WTC11 (cell line): ENCODE results near the gene OR2T3. TPM values are rescaled to one million over a fixed set of nuclear protein-coding genes. Genes with fewer than 3 reads are reported as not detected.
"Not testable (repeated sequence)": the region's sequence is repeated elsewhere in the genome, so short reads cannot be mapped to it uniquely, and the experiment has no call there.

Source experiments
- ATAC-seq: fragments of 200-7000 bp; cut with Tn5 transposase; 2 replicates; pipeline ENCODE4 v1.10.0; 2021; ENCODE audit warnings: mild to moderate bottlenecking, moderate library complexity
- CTCF ChIA-PET: fragments of 300-600 bp; sonication (Branson Sonifier 250); formaldehyde crosslinking; loops from one replicate; lab custom pipeline; 2021; ENCODE audit warnings: antibody characterized with exemption; lab: Charles Lee
- POLR2A ChIA-PET: fragments of 350-600 bp; sonication (Branson Sonifier 250); formaldehyde crosslinking; loops from one replicate; lab custom pipeline; 2021; ENCODE audit warnings: antibody characterized with exemption; lab: Charles Lee
- DNase-seq: peaks from one replicate; pipeline ENCODE4 v3.0.0; 2021; ENCODE audit warnings: low spot score
- H3K27ac Mint-ChIP-seq: 2 replicates; pipeline ENCODE4 v1.8.0; 2021; ENCODE audit warnings: mixed read lengths
- H3K27me3 Mint-ChIP-seq: 2 replicates; pipeline ENCODE4 v1.8.0; 2021; ENCODE audit warnings: low read depth, mild to moderate bottlenecking, moderate library complexity, mixed read lengths
- H3K36me3 Mint-ChIP-seq: 2 replicates; pipeline ENCODE4 v1.8.0; 2021; ENCODE audit warnings: mixed read lengths
- H3K4me1 Mint-ChIP-seq: 2 replicates; pipeline ENCODE4 v1.8.0; 2022; ENCODE audit warnings: mixed read lengths
- H3K4me3 Mint-ChIP-seq: 2 replicates; pipeline ENCODE4 v1.8.0; 2021; ENCODE audit warnings: mild to moderate bottlenecking, moderate library complexity, mixed read lengths
- H3K9me3 Mint-ChIP-seq: 2 replicates; pipeline ENCODE4 v1.8.0; 2021; ENCODE audit warnings: mixed read lengths
- CTCF ChIP-seq: fragments of 200-600 bp; IDR thresholded peaks from 2 replicates; pipeline ENCODE4 v1.8.0; 2022; ENCODE audit warnings: antibody characterized with exemption
- GABPB1 ChIP-seq: sonication (generic); formaldehyde crosslinking; IDR thresholded peaks from 2 replicates; pipeline ENCODE4 v1.8.1; 2023; ENCODE audit warnings: mild to moderate bottlenecking, missing genetic modification reagents
- total RNA-seq: library from RNA; stranded (reverse); gene quantifications from 3 replicates; pipeline ENCODE4 v1.2.3, GENCODE V29; 2021

Gene OR2T3
- total RNA-seq, 1 experiment from 2014 or later: not detected

GRCh38 chr1:248500305-248501035 lies 27.3 kb downstream of the OR2T3 start:
- ATAC-seq, POLR2A ChIA-PET, H3K4me3 Mint-ChIP-seq, H3K4me1 Mint-ChIP-seq, H3K27ac Mint-ChIP-seq, DNase-seq, CTCF ChIA-PET, H3K27me3 Mint-ChIP-seq, H3K36me3 Mint-ChIP-seq, H3K9me3 Mint-ChIP-seq: not testable (repeated sequence)

GRCh38 chr1:248507773-248508172 lies 34.6 kb downstream of the OR2T3 start, which contains the start of gene OR2G6:
Gene OR2G6, plus strand, starts transcription at chr1:248508073. Its CDS starts 13,574 bp downstream, at chr1:248521647.
- H3K4me1 Mint-ChIP-seq, H3K27ac Mint-ChIP-seq, DNase-seq, CTCF ChIA-PET, ATAC-seq, POLR2A ChIA-PET, H3K9me3 Mint-ChIP-seq, H3K27me3 Mint-ChIP-seq, H3K4me3 Mint-ChIP-seq, H3K36me3 Mint-ChIP-seq: not testable (repeated sequence)

- H3K4me3 Mint-ChIP-seq, DNase-seq, H3K9me3 Mint-ChIP-seq, POLR2A ChIA-PET, CTCF ChIA-PET, H3K27me3 Mint-ChIP-seq, ATAC-seq, H3K27ac Mint-ChIP-seq, H3K36me3 Mint-ChIP-seq, H3K4me1 Mint-ChIP-seq: not testable (repeated sequence)
Observed at GRCh38 chr1:248510217-248510616, 37.1 kb downstream of the OR2T3 start.

GRCh38 chr1:248521856-248522255 lies 48.7 kb downstream of the OR2T3 start:
- CTCF ChIA-PET: no interaction called here
- Mint-ChIP-seq H3K4me1 (no peaks in the 10 kb centered on the region), H3K36me3 (peaks cover 46% of the 10 kb centered on the region), H3K9me3 (peaks cover 62% of the 10 kb centered on the region), H3K4me3 (no peak overlapping the region), H3K27ac (no peak overlapping the region), H3K27me3 (peaks cover 3% of the 10 kb centered on the region; the same call in 1 of the 2 replicates)
- ATAC-seq (no peak), DNase-seq (no peak)
- TF ChIP-seq CTCF (no peak), GABPB1 (no peak)
- POLR2A ChIA-PET: no interaction called here

Other genes starting within 250 kb of the OR2T3 start
- not detected in 3 replicates for gene OR2M4, start 241.9 kb upstream of the OR2T3 start, total RNA-seq
- gene OR2T33, start 195.4 kb upstream of the OR2T3 start, total RNA-seq: not detected in 3 replicates
- gene OR2T12, start 169.9 kb upstream of the OR2T3 start, total RNA-seq: not detected in 3 replicates
- not detected in 3 replicates for gene OR2M7, start 148.8 kb upstream of the OR2T3 start, total RNA-seq
- gene OR14C36, start 124.6 kb upstream of the OR2T3 start, total RNA-seq: not detected in 3 replicates
- gene OR2T4, start 111.7 kb upstream of the OR2T3 start, total RNA-seq: not detected in 3 replicates
- gene OR2T6, start 97.6 kb upstream of the OR2T3 start, total RNA-seq: not detected in 3 replicates
- gene OR2T1, start 70.3 kb upstream of the OR2T3 start, total RNA-seq: not detected in 3 replicates
- not detected in 3 replicates for gene OR2T2, start 27.7 kb upstream of the OR2T3 start, total RNA-seq
- not detected in 3 replicates for gene OR2T5, start 15.2 kb downstream of the OR2T3 start, total RNA-seq
- gene OR2G6, start 34.7 kb downstream of the OR2T3 start, total RNA-seq: not detected in 3 replicates
- gene OR2T29, start 89.4 kb downstream of the OR2T3 start, total RNA-seq: not detected in 3 replicates
- gene OR2T34, start 101.4 kb downstream of the OR2T3 start, total RNA-seq: not detected in 3 replicates
- gene OR2T10, start 124.3 kb downstream of the OR2T3 start, total RNA-seq: not detected in 3 replicates
- gene OR2T11, start 161.7 kb downstream of the OR2T3 start, total RNA-seq: not detected in 3 replicates
- gene OR2T35, start 171.9 kb downstream of the OR2T3 start, total RNA-seq: not detected in 3 replicates
- gene OR2T27, start 182.2 kb downstream of the OR2T3 start, total RNA-seq: not detected in 3 replicates
- not detected in 3 replicates for gene OR14I1, start 229.4 kb downstream of the OR2T3 start, total RNA-seq